GM12873 (cell line): ENCODE measurements around the gene MDC1.
A peak's percentile ranks its signal among the peaks of the same experiment; 100 is the strongest.

Source experiments
- TF ChIP-seq, protein P1 (sequence below): IDR thresholded peaks from 2 replicates; pipeline ENCODE4 v1.5.1; 2012; ENCODE audit warnings: low read depth, mild to moderate bottlenecking, moderate library complexity, low read length, control low read depth; ENCODE audit not compliant: insufficient read depth; ENCODE audit errors: missing control alignments

Gene MDC1

DNA sequence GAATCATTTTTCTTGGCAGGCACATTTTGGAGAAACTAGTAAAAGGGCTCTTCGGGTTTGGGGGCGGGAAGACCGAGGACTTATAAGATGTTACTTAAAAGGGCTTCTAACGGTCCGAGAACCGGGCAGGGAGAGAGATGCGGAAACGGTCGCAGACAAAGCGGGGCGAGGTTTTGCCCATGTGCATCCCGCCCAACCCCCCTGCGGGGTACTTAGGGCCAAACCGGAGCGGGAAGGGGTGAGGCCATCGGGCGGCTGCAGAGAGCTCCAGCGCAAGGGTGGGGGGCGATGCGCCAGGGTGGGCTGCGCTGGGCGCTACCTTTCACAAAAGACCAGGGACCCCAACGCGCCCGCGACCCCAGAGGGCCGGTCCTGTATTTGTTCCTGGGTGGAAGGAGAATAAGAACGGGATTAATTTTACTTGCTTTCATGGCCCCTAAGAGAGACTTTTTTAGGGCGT is 3.7 kb upstream of the MDC1 start:
- TF ChIP-seq, protein P1, sequence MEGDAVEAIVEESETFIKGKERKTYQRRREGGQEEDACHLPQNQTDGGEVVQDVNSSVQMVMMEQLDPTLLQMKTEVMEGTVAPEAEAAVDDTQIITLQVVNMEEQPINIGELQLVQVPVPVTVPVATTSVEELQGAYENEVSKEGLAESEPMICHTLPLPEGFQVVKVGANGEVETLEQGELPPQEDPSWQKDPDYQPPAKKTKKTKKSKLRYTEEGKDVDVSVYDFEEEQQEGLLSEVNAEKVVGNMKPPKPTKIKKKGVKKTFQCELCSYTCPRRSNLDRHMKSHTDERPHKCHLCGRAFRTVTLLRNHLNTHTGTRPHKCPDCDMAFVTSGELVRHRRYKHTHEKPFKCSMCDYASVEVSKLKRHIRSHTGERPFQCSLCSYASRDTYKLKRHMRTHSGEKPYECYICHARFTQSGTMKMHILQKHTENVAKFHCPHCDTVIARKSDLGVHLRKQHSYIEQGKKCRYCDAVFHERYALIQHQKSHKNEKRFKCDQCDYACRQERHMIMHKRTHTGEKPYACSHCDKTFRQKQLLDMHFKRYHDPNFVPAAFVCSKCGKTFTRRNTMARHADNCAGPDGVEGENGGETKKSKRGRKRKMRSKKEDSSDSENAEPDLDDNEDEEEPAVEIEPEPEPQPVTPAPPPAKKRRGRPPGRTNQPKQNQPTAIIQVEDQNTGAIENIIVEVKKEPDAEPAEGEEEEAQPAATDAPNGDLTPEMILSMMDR: no peak

GRCh38 chr6:30719791-30720737 is 3.0 kb upstream of the MDC1 start, which contains the start of gene TUBB:
Gene TUBB, plus strand, starts transcription at chr6:30720352. Its CDS starts 155 bp downstream, at chr6:30720507.
- TF ChIP-seq, protein P1: peak; percentile 6

GRCh38 chr6:30719356-30719755 is 2.3 kb upstream of the MDC1 start:
- TF ChIP-seq, protein P1: no peak

- TF ChIP-seq, protein P1: no peak
Observed at GRCh38 chr6:30716879-30717128, 277 bp downstream of the MDC1 start.

DNA sequence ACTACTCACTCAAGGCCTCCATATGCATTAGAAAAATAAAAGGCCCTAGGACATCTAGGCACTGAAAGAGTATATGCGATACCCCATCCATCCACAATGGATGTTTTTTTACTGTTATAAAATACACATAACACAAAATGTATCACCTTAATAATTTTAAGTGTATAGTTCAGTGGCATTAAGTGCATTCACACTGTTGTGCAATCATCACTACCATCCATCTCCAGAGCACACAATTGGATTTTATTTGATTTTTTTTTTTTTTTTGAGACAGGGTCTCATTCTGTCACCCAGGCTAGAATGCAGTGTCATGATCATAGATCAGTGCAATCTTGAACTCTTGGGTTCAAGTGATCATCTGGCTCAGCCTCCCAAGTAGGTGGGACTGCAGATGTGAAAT is 2.8 kb downstream of the MDC1 start:
- TF ChIP-seq, protein P1: no peak

DNA sequence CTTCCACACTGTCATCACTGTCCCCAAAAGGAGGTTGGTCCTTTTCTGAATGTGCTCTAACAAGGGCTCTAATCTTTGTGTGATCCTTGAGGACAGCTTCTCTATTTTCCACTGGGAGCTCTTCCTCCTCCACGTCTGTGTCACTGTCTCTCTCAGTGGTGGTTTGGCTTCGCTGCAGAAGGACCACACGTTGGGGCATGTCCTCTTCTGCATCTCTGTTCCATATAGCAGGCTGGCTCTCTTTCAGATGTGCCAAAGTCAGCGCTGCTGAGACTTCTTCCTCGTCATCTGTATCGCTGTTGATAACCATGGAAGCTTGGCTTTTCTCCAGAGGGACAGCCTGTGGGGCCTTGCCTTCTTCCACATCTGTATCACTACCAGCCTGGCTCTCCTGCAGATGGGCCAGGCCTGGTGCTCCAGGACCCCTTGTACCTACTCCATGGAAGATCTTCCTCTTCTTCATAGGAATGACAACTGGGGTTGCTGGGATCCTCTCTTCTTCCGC is 4.6 kb downstream of the MDC1 start:
- TF ChIP-seq, protein P1: no peak

GRCh38 chr6:30711758-30712380 is 5.2 kb downstream of the MDC1 start:
- TF ChIP-seq, protein P1: no peak
